ENCODE data around the gene ELANE. TPM values are rescaled to one million over a fixed set of nuclear protein-coding genes. Genes with fewer than 3 reads are reported as not detected.
A peak's percentile ranks its signal among the peaks of the same experiment; 100 is the strongest.

The ELANE gene
- total and polyA plus RNA-seq, 2 donors from 2014 or later: 0.85 TPM; not detected in 1

- Histone ChIP-seq H3K9me3 (ENCODE audit: control insufficient read depth in 2 of 3, insufficient read depth in 1 of 3, low read length in 3 of 3) (no peaks in the 10 kb centered on the region), H3K36me3 (ENCODE audit: control insufficient read depth in 2 of 3, insufficient read depth in 3 of 3, low read length in 3 of 3) (peaks cover 2 to 17% (median 2%) of the 10 kb centered on the region in 3 donors), H3K4me1 (ENCODE audit: control insufficient read depth in 2 of 3, insufficient read depth in 2 of 3, low read depth in 1 of 3, low read length in 3 of 3) (no peaks in the 10 kb centered on the region), H3K27me3 (ENCODE audit: control insufficient read depth, insufficient read depth, low read length) (no peaks in the 10 kb centered on the region), H3K4me3 (ENCODE audit: low read length in 3 of 3) (no peak overlapping the region), H3K9ac (ENCODE audit: low read length in 3 of 3) (no peak overlapping the region), H3K27ac (ENCODE audit: low read depth in 2 of 2, low read length in 2 of 2) (no peak overlapping the region)
- FAIRE-seq (no peak), DNase-seq (peak in 1 of 5 donors; percentile 80)
- intact Hi-C loops (cut with DNase I): no loop called here
- TF ChIP-seq CTCF (IDR thresholded peaks at IDR 0.05; ENCODE audit: borderline replicate concordance, extremely low read depth, insufficient read depth): no peak
Measured at GRCh38 chr19:879711-880438, 27.8 kb downstream of the ELANE start.

- no peak overlapping the region for H3K9ac ChIP-seq (ENCODE audit: low read length in 3 of 3)
- intact Hi-C loops (cut with DNase I): no loop called here
- H3K4me3 ChIP-seq (ENCODE audit: low read length in 3 of 3): no peak overlapping the region
- H3K36me3 ChIP-seq (ENCODE audit: control insufficient read depth in 2 of 3, insufficient read depth in 3 of 3, low read length in 3 of 3): peaks cover 3 to 30% (median 4%) of the 10 kb centered on the region in 3 donors
- no peak overlapping the region for H3K27ac ChIP-seq (ENCODE audit: low read depth in 2 of 2, low read length in 2 of 2)
- TF ChIP-seq CTCF (IDR thresholded peaks at IDR 0.05; ENCODE audit: borderline replicate concordance, extremely low read depth, insufficient read depth): no peak
- H3K27me3 ChIP-seq (ENCODE audit: control insufficient read depth, insufficient read depth, low read length): no peaks in the 10 kb centered on the region
- DNase-seq (no peak), FAIRE-seq (no peak)
- no peaks in the 10 kb centered on the region for H3K4me1 ChIP-seq (ENCODE audit: control insufficient read depth in 2 of 3, insufficient read depth in 2 of 3, low read depth in 1 of 3, low read length in 3 of 3)
- no peaks in the 10 kb centered on the region for H3K9me3 ChIP-seq (ENCODE audit: control insufficient read depth in 2 of 3, insufficient read depth in 1 of 3, low read length in 3 of 3)
Measured at GRCh38 chr19:881385-882071, 29.4 kb downstream of the ELANE start.

GRCh38 chr19:882871-883497 is 30.9 kb downstream of the ELANE start:
- no peak for TF ChIP-seq CTCF (IDR thresholded peaks at IDR 0.05; ENCODE audit: borderline replicate concordance, extremely low read depth, insufficient read depth)
- Histone ChIP-seq H3K9ac (ENCODE audit: low read length in 3 of 3) (no peak overlapping the region), H3K9me3 (ENCODE audit: control insufficient read depth in 2 of 3, insufficient read depth in 1 of 3, low read length in 3 of 3) (no peaks in the 10 kb centered on the region), H3K36me3 (ENCODE audit: control insufficient read depth in 2 of 3, insufficient read depth in 3 of 3, low read length in 3 of 3) (peaks cover 3 to 25% (median 4%) of the 10 kb centered on the region in 3 donors), H3K27ac (ENCODE audit: low read depth in 2 of 2, low read length in 2 of 2) (no peak overlapping the region), H3K27me3 (ENCODE audit: control insufficient read depth, insufficient read depth, low read length) (no peaks in the 10 kb centered on the region), H3K4me1 (ENCODE audit: control insufficient read depth in 2 of 3, insufficient read depth in 2 of 3, low read depth in 1 of 3, low read length in 3 of 3) (no peaks in the 10 kb centered on the region), H3K4me3 (ENCODE audit: low read length in 3 of 3) (no peak overlapping the region)
- DNase-seq: no peak
- intact Hi-C loops (cut with DNase I): no loop called here
- FAIRE-seq: no peak
